DMS53 (cell line): ENCODE results near the gene RFLNA.
A peak's percentile ranks its signal among the peaks of the same experiment; 100 is the strongest.
"Not testable (repeated sequence)": the region's sequence is repeated elsewhere in the genome, so short reads cannot be mapped to it uniquely, and the experiment has no call there.

Experiments
- DNase-seq: peaks from one replicate; lab custom pipeline; 2025; lab: John Stamatoyannopoulos, UW

The RFLNA gene

GRCh38 chr12:124283326-124283725, 11.6 kb upstream of the RFLNA start:
- no peak for DNase-seq

- no peak for DNase-seq
These were observed 10.5 kb upstream of the RFLNA start for GRCh38 chr12:124284368-124284767.

GRCh38 chr12:124286414-124286813, 8.5 kb upstream of the RFLNA start:
- DNase-seq, result peak; percentile 15

GRCh38 chr12:124286971-124287370, 7.9 kb upstream of the RFLNA start:
- no peak for DNase-seq

GRCh38 chr12:124289634-124290600, 5.0 kb upstream of the RFLNA start:
- peak; percentile 38 for DNase-seq

DNA sequence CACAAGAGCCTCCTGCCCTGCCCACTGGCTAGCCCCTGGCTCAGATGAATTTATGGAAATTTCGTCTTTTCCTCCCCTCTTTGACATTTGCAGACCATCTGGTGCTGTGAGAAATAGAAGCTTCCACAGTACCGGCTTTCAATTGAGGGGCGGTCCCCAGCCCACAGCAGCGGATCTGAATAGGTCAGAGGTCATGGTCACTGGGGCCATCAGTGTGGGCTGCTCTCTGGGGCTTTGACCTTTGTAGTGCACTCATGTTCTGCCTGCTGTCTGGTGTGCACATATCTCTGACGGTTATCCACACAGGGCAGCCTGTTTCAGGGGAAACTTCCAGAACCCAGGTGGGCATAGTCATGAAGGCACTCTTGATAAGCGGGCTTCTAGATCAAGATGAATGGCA, 2.5 kb upstream of the RFLNA start:
- DNase-seq, result no peak

DNA sequence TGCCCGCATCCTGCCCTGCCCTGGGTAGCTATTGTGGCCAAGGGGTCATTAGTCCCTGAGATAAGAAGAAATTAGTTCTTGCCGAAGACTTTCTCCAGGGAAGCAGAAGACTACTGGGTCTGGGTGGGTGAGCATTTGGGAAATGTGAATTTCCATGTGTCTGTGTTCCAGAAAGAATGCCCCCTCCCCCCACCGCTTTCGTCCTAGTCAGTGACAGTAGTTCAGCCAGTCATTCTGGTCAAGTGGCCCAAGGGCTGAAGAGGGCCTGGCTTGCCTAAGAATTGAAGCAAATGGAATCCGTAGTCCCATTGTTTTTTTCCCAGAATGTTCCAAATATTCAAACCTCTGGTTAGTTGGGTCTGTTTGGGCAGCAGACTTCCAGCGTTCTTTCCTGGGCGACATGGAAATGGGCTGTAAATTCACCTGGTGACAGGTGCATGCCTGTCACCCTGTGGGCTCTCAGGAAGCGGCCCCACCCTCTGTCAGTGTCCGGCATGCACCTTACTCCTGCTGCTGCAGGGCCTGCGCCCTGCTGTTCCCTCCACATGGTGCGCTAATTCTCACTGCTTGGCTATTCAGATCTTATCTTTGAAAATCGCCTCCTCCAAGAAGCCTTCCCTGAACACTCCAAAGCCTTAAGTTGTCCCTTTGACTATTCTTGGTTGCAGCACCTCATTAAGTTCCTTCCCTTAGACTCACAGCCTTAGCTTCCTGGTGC, 1.4 kb upstream of the RFLNA start:
- no peak for DNase-seq

DNA sequence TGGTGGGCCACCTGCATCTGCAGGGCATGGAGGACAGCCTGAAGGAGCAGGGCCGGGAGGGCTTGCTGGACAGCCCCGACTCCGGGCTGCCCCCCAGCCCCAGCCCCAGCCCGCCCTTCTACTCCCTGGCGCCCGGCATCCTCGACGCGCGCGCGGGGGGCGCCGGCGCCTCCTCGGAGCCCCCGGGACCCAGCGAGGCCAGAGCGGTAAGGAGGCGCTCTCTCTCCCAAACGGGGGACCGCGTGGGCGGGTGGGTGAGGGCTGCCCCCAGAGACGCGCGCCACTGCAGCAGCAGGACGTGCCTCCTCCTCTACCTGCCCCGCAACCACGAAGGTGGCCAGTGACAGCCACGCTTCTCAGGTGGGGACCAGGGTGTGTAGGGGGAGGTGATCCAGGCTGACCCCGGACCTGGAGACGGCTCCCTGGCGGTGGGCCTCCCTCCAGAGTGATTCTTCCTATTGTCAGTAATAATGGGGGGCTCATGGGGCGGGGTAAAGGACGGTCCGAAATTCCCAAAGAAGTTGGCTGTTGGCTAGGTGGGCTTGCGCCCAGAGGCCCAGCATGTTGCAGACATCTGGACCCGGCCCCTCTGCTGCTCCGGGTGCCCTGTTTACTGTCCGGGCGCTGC, 652 bp downstream of the RFLNA start:
- no peak for DNase-seq

GRCh38 chr12:124296295-124296915, 1.5 kb downstream of the RFLNA start:
- no peak for DNase-seq

- no peak for DNase-seq
These were observed 2.0 kb downstream of the RFLNA start for GRCh38 chr12:124296916-124297351.

- DNase-seq, result no peak
These were observed 2.5 kb downstream of the RFLNA start for GRCh38 chr12:124297389-124297788.

- DNase-seq, result no peak
These were observed 3.0 kb downstream of the RFLNA start for GRCh38 chr12:124297856-124298255.

GRCh38 chr12:124298685-124299410, 4.0 kb downstream of the RFLNA start:
- no peak for DNase-seq

- no peak for DNase-seq
These were observed 4.9 kb downstream of the RFLNA start for GRCh38 chr12:124299628-124300388.

DNA sequence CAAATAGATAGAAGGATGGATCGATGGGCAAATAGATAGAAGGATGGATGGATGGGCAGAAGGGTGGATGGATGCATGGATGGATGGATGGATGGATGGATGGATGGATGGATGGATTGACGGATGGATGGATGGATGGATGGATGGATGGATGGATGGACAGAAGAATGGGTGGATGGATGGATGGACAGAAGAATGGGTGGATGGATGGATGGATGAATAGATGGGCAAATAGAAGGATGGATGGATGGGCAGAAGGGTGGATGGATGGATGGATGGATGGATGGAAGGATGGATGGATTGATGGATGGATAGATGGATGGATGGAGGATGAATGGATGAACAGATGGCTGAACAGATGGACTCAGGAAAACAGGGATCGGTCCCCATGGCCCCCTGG, 5.8 kb downstream of the RFLNA start:
- DNase-seq, result not testable (repeated sequence)

GRCh38 chr12:124301084-124301654, 6.3 kb downstream of the RFLNA start:
- no peak for DNase-seq

DNA sequence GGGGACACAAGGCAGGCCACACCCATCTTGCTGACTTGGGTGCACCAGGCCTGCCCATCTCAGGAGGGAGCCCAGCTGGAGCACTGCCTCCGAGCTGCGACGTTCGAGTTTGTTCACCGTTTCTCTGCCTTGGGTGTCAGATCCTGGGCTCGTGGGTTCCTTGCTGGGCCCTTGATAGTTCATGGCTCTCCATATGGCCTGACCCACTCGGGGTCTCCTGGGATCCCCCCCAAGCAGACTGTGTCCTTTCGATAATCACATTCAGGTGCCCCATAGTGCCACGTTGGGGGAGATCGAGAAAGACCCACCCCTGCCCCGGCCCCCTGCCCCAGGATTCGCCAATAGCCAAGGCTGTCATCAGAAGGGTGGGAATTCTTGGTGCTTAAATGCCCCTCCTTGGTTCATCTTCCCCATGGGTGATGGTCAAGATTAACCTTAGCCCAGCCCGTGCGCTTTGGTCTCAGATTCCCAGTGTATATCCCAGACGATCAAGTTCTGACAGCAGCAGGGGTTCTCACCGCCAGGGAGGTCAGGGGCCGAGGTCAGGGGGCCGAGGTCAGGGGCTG, 7.4 kb downstream of the RFLNA start:
- DNase-seq, result no peak

GRCh38 chr12:124302807-124303578, 8.1 kb downstream of the RFLNA start:
- no peak for DNase-seq
